Lower lobe of right lung (tissue), 2 donors: Measurements from ENCODE around the gene HELZ2. TPM values are rescaled to one million over a fixed set of nuclear protein-coding genes. Genes with fewer than 3 reads are reported as not detected.

ENCODE experiments used
- ATAC-seq, 2 donors: fragments of 200-7000 bp; cut with Tn5 transposase; one replicate each; pipeline ENCODE4 v1.9.1; 2020 to 2022; ENCODE audit warnings: mild to moderate bottlenecking in 2 of 2, moderate library complexity in 2 of 2
- DNase-seq: peaks from one replicate; pipeline ENCODE4 v3.0.0-alpha.2; 2020
- H3K27ac ChIP-seq: fragments of 200-600 bp; one replicate; pipeline ENCODE4 v1.8.0; 2022
- H3K27me3 ChIP-seq: fragments of 200-600 bp; one replicate; pipeline ENCODE4 v1.8.0; 2022; ENCODE audit warnings: low read depth
- H3K36me3 ChIP-seq: fragments of 200-600 bp; one replicate; pipeline ENCODE4 v1.8.0; 2022; ENCODE audit warnings: mild to moderate bottlenecking
- H3K4me1 ChIP-seq: fragments of 200-600 bp; one replicate; pipeline ENCODE4 v1.8.0; 2022
- H3K4me3 ChIP-seq: fragments of 200-600 bp; one replicate; pipeline ENCODE4 v1.8.0; 2022; ENCODE audit warnings: mild to moderate bottlenecking
- H3K9me3 ChIP-seq: fragments of 200-600 bp; one replicate; pipeline ENCODE4 v1.8.0; 2022
- CTCF ChIP-seq: fragments of 200-600 bp; IDR thresholded peaks from one replicate; pipeline ENCODE4 v1.8.0; 2022; ENCODE audit warnings: antibody characterized with exemption, mild to moderate bottlenecking
- intact Hi-C: fragments of 100-400 bp; cut with DNase I; formaldehyde crosslinking; loops from one replicate; pipeline ENCODE4 v1.11.0; 2022
- total RNA-seq: library from RNA; stranded (reverse); fragmentation: NEBNext Ultra II Directional; extraction: Animal tissue kit (Norgen Biotek cat#: 25700); gene quantifications from one replicate; pipeline ENCODE4 v1.2.1, GENCODE V29; 2021
- donor health status: DM: no; HTN: yes; CAD: no; lungs with severe emphysema.

The HELZ2 gene
- total RNA-seq, 1 donor from 2014 or later = 59.6 TPM

DNA sequence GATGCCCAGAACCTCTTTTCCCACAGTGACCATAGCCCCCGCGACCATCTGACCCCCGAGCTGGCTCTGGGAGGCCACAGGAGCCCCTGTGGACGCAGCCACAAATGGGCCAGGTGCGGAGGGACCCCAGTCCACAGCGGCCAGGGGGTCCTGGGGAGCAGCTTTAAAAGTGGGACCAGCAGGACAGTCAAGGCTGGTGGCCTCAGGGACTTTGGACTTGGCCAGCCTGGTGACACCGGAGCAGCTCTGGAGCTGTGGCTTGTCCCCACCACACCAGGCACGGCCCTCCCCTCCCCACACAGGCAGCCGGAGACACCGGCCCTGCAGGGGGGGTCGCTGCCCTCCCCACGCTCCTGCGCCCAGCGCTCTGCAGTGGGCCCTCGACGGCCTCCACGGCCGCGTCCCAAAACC, 16.6 kb downstream of the HELZ2 start:
- ATAC-seq (no peak), DNase-seq (no peak)
- Histone ChIP-seq H3K9me3 (no peaks in the 10 kb centered on the region), H3K27me3 (no peaks in the 10 kb centered on the region), H3K4me1 (peaks cover 11% of the 10 kb centered on the region), H3K4me3 (no peak overlapping the region), H3K36me3 (peaks cover 38% of the 10 kb centered on the region), H3K27ac (no peak overlapping the region)
- TF ChIP-seq CTCF = no peak
- intact Hi-C loops = no loop called here

- ATAC-seq = no peak
- no peak for TF ChIP-seq CTCF
- Histone ChIP-seq H3K27me3 (no peaks in the 10 kb centered on the region), H3K27ac (no peak overlapping the region), H3K4me1 (peaks cover 11% of the 10 kb centered on the region), H3K4me3 (no peak overlapping the region), H3K36me3 (peaks cover 32% of the 10 kb centered on the region), H3K9me3 (no peaks in the 10 kb centered on the region)
- intact Hi-C loops = no loop called here
- no peak for DNase-seq
Measured at GRCh38 chr20:63556873-63557478, 17.1 kb downstream of the HELZ2 start.

- no peaks in the 10 kb centered on the region for H3K9me3 ChIP-seq
- H3K4me1 ChIP-seq = peaks cover 11% of the 10 kb centered on the region
- peaks cover 21% of the 10 kb centered on the region for H3K36me3 ChIP-seq
- no peak for DNase-seq
- intact Hi-C loops = no loop called here
- TF ChIP-seq CTCF = no peak
- ATAC-seq = no peak
- H3K4me3 ChIP-seq = no peak overlapping the region
- H3K27ac ChIP-seq = no peak overlapping the region
- H3K27me3 ChIP-seq = no peaks in the 10 kb centered on the region
Measured at GRCh38 chr20:63555661-63556381, 18.2 kb downstream of the HELZ2 start.

DNA sequence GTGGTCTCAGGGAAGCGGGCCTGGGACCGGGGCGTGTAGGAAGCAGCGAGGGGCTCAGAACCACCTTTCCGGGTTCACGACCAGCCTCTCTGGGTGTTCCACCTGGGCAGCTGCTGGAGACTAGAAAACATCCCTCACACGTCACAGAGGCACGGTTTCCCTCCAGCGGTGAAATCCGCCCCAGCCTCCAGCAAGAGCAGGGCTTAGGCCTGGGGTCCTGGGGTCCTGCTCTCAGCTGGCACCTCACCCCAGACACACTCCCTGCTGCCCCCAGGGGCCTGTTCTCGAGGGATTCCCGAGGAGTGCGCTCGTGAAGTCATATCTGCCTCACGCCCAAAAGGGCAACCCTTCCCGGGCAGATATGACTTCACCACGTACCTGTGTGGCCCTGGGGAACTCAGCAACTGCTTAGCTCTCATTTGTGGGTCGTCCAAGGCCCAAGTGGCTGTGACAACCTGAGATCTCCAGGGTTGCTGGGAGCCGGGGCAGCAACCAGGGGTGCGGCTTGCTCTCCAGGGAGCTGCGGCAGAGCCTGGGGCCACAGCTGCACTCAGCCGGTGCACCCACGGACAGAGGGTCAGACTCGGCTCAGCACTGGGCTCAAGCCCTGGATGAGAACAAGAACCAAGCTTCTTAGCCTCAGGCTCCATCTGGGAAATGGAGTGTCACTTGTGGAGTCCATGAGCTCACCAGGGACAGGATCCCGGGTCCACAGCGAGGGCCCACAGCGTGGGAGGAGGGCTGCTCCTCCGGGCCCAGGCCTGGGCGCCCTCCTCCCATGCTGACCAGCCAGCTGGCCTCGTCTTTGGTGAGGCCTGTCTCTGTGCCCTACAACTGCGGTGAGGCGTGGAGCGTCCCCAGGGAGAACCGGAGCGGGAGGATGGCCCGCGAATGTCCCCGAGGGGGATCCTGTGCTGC, 19.4 kb downstream of the HELZ2 start:
- Histone ChIP-seq H3K36me3 (peaks cover 9% of the 10 kb centered on the region), H3K9me3 (no peaks in the 10 kb centered on the region), H3K4me3 (peak overlapping the region; percentile 70), H3K27me3 (no peaks in the 10 kb centered on the region), H3K4me1 (peaks cover 11% of the 10 kb centered on the region), H3K27ac (no peak overlapping the region)
- TF ChIP-seq CTCF = no peak
- DNase-seq = no peak
- intact Hi-C loops = no loop called here
- no peak for ATAC-seq

GRCh38 chr20:63553933-63554290, 20.1 kb downstream of the HELZ2 start, which contains the start of gene FNDC11:
Gene FNDC11, plus strand, starts transcription at chr20:63554159. Its CDS starts 1,505 bp downstream, at chr20:63555664.
- Histone ChIP-seq H3K36me3 (peaks cover 5% of the 10 kb centered on the region), H3K4me3 (peak within 1 kb of the TSS; percentile 70), H3K9me3 (no peaks in the 10 kb centered on the region), H3K27me3 (no peaks in the 10 kb centered on the region), H3K4me1 (peaks cover 11% of the 10 kb centered on the region), H3K27ac (peak within 1 kb of the TSS; percentile 58)
- intact Hi-C loops = no loop called here
- TF ChIP-seq CTCF = no peak
- peak; percentile 59 to 65 for ATAC-seq
- peak; percentile 69 for DNase-seq
